ENCODE data around the gene RIIAD1.

DNA sequence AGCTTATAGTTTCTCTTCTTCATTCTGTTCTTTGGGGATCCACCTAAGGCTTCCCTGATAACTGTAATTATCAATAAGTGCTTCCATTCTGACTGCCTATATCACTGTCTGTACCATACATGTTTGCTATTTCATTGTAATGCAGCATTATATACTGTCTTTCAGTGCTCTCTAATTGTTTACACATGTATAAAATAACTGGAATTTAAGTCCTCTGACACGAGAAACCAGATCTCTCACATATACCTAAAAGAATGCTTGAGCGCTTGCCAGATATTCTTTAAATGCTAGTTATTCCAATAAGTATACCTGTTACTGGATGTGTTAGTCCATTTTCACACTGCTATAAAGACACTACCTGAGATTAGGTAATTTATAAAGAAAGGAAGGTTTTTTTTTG, 39.4 kb upstream of the RIIAD1 start:
- TF ChIP-seq CTCF (IDR thresholded peaks at IDR 0.05) (no peak), EZH2phosphoT487 (IDR thresholded peaks at IDR 0.05) (no peak), EZH2 (IDR thresholded peaks at IDR 0.05) (no peak)
